NCI-H187 treated with DMSO at 0.1 percent for 48 hours (cell line): ENCODE measurements around the gene KCTD5.
"Not testable (repeated sequence)": the region's sequence is repeated elsewhere in the genome, so short reads cannot be mapped to it uniquely, and the experiment has no call there.

ENCODE experiments used
- DNase-seq: peaks from one replicate; lab custom pipeline; 2025; lab: John Stamatoyannopoulos, UW

KCTD5 gene

DNA sequence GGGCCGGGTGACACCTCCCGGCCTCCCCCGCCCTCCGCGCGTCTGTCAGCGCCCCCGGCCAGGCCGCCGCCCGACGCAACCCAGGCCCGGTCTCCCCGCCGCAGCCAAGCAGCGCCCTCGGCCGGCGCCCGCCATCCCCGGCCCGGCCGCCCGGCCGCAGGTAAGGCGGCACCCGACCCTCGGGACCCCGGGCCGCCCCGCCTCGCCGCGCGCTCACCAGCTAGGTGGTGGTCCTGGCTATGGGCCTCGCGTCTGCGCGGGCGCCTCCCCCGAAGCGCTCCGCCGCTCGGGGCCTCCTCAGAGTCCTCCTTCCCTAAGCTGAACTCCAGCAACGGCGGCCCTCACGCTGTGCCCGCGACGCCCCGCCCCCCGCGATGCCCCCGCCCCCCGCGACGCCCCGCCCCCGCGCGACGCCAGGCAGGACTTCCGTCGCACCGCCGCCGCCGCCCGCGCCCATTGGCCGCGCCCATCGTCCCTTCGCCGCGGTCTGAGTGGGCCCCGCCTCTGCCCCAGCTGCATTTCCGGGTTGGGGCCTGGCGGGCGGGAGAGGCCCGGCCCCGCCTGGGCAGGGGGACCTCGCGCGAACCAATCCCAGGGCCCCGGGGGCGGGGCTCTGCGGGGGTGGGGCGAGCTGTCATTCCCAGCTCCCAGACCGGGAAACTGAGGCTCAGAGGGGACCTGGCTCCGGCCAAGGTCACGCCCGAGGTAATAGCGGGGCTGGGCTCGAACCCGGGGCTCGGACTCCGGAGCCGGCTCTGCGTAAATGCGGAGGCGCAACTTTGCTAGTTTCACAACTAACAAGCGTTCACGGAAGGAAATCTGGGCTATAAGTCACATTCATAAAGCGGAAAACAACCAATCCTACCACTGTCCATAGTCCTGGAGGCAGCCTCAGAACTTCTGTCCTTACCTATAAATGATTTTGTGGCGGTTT, 9.0 kb upstream of the KCTD5 start:
- DNase-seq = peak; percentile 87

DNA sequence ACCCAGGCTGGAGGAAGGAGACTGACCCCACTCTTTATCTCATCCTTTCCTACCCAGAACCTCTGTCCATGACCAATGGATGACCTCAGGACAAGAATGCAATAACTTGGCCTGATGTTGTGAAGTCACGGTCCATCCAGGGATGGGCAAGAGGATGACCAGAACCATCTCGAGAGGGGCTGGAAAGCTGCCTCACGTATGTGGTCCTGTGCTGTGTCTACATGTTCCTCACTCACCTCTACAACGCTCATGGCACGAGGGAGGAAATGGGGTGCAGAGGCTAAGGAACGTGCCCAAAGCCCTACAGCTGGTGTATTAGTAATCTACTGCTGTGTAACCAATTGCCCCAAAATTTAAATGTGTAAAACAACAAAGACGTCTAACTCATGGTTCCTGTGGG, 7.3 kb upstream of the KCTD5 start:
- no peak for DNase-seq

DNA sequence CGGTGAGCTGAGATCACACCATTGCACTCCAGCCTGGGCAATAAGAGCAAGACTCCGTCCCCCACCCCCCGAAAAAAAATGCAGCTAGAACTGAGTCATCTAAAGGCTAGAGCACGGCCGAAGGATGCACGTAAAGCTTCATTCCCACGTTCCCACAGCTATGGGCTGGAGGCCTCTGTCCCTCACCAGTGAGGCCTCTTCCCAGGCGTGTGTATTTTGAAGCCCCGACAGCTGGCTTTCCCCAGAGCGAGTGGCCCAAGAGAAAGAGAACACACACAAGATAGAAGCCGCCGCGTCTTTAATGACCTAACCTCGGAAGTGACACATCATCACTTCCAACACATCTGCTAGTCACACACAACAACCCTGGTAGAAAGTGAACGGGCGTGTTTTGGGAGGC, 6.6 kb upstream of the KCTD5 start:
- DNase-seq = no peak

DNA sequence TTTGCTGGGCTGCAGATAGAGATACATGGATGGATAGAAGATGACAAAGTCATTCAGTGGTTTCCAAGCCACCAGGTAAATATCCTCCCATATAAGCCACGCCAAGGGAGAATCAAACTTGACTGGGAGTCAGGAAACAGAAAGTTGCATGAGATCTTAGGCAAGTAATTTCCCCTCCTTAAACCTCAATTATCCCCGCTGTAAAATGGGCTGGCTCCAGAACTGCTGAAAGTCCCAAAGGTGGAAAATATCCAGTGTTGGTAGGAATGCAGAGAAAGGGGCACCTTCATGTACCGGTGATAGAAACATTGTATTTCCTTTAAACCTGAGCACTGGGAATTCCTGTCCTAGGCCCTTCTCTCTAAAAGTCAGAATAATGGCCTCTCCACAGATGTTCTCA, 5.4 kb upstream of the KCTD5 start:
- DNase-seq = not testable (repeated sequence)

DNA sequence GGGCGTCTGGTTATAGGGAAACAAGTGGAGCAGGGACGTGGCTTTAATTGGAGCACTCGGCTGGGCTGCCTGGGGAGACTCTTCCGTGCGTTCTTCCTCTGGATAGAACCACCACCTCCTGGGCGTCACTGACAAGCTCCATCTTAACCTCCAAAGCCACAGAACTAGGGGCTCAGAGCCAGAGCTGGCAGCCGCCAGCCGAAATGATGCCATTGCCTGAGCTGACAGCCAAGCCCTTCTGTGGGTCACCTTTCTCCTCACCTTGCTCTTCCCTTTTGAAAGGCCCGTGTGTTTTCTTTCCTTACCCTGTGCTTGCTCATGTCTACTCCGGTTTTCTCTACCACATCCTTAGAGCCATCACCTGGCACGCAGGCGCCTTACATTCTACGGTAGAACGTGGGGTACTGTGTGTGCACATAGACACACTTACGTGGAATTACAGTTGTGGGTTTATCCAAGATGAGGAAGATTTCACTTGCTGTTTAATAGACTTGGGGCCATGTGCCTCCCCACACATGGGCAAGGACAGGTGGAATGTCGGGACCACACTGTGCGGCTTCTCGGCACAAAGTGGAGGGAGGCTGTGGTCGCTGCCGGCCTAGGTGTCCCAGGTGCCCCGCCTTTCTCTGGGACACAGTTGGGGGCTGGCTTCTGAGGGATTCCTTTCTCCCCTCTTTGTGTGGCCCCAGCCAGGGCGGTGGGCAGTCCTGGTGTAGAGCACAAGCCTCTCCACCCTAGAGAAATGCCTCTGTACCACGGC, 3.9 kb upstream of the KCTD5 start:
- DNase-seq = not testable (repeated sequence)

DNA sequence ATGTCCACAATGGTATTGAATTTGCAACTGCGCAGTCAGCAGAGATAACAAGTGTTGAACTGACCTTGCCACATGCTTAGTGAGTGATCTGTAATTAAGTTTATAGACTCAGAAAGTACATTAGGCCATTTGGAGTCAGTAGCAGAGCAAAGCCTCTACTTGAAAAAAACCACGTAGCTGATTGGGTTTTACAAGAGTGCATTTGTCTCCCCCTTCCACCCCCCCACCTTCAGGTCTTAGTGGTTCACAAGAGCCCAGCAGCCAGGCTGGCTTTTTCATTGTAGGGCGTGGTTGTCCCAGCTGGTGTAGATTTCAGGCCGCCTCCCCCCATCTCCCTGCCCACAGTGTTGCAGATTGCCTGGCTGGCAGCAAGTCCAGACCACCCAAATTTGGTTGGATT, 2.4 kb upstream of the KCTD5 start:
- DNase-seq = peak; percentile 29

DNA sequence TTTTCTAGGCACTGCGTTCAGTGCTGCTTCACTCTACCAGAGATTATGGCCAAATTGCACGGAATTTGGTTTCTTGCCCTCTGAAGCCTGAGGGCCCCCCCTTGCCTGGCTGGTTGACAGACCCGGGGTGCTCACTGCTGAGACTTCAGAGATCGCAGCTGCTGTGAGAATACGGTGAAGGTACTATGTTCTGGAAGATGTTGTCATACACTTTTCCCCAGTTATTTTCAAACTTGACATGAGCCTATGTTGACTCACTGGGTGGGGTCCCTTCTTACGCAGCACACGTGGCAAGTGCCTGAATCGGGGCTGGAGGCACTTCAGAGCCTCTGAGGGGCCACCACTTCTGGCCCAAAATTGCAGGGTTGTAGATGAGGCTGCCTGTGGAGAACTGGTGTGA, 2.0 kb upstream of the KCTD5 start:
- not testable (repeated sequence) for DNase-seq

DNA sequence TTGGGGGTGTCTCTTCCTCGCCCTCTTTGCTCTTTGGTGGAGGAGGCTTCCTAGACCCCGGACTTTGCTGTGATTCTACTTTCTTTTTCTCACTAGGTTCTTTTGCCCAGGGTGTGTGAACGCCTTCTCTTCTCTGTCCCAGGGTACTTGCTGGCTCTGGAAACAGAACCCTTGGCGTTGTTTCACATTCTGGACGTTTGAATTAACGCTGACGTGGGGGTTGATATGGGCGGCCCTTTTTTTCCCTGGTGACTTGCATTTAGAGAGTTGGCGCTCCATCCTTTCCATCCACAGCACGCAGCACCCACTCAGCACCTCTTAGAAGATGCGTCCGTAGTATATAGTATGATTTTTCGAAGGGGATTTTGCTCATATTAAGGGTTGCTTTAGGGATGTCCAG, 718 bp downstream of the KCTD5 start:
- DNase-seq = not testable (repeated sequence)

DNA sequence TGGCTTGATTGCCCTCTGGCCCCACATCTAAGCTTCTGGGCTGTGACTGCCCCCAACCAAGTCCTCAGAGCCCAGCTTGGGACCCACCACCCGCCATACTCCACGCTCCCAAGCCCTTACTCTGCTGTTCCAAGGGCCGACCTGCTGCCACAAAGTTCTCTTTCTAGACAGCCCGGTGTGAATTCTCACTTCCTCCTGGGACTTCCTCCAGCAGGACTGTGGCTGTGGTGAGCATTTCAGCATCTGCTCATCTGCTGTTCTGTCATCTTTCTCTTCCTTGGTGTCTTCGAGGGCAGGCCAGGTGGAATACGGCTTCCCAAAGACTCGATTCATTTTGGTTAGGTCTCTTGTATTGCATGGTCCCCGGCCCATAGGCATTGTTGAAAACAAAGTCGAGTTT, 3.8 kb downstream of the KCTD5 start:
- DNase-seq = not testable (repeated sequence)

DNA sequence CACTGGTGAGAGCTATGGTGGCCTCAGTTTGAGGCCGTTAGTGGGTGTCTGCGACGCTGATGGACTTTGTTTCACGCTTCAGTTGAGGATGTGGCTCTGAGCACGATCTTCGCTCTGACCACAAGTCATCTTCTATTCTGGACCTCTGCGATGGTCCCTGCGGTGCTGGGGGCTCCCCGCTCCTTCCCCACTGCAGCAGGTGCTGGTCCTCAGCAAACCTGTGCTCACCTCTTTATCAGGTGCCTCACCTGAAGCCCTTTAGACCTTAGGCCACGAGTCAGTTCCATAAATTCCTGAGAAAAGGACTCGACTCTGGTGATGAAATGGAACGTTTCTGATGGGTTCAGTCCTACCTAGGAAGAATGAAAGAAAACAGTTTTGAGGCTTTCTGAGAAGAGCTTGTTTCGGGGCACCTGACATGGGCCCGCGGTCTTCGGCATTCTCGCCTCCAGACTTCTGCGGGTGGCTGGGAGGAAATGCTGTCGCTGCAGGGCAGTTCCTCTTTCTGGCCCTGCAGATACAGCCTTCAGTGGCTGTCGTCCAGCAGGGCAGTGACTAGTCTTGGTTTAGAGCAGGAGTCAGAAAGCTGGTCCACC, 4.7 kb downstream of the KCTD5 start:
- no peak for DNase-seq

DNA sequence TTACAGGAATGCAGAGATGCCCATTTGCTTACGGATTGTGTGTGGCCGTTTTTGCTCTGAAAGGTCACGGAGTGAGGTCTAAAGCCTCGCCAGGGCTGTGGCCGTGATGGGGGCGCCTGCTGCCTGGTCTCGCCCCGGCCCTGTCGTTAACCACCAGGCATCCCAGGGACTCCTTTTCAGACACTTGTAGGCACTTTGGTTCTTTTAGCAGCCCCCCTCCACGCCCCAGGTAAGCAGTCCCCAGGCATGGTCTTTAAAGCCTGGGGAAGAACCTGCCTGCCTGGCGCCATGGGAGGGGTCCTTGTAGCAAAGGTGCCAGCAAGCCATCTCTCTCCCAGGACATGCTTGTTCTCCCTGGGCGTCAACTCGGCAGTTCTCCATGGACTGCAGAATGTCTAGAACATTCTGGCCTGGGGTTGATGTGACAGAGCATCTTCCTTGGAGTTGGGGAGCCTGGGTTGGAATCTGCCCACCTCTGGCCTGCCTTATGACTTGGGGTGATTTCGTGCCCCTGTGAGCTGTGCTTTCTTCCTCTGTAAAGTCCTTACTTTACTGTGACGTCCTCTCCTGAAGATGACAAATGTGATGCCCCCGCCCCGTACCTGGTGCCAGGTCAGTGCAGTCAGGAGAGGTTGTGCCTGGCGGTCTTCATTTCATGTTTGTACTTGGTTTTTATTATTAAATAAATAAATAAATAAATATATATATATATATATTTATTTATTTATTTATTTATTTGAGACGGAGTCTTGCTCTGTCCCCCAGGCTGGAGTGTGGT, 5.4 kb downstream of the KCTD5 start:
- DNase-seq = no peak

DNA sequence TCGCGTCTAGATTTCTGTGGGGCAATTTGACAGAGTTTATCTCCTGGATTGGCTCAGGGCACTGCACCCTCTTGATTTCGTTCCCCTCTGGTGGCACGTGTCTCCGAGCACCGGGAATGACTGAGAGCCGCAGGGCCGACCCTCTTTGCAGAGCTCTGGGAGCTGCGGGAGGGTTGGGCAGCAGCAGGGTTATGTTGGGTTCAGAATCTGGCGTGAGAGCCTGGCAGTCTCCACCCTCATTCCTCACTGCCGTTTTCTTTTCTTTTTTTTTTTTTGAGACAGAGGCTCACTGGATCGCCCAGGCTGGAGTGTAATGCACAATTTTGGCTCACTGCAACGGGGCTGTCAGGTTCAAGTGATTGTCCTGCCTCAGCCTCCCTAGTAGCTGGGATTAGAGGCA, 7.1 kb downstream of the KCTD5 start:
- not testable (repeated sequence) for DNase-seq

DNA sequence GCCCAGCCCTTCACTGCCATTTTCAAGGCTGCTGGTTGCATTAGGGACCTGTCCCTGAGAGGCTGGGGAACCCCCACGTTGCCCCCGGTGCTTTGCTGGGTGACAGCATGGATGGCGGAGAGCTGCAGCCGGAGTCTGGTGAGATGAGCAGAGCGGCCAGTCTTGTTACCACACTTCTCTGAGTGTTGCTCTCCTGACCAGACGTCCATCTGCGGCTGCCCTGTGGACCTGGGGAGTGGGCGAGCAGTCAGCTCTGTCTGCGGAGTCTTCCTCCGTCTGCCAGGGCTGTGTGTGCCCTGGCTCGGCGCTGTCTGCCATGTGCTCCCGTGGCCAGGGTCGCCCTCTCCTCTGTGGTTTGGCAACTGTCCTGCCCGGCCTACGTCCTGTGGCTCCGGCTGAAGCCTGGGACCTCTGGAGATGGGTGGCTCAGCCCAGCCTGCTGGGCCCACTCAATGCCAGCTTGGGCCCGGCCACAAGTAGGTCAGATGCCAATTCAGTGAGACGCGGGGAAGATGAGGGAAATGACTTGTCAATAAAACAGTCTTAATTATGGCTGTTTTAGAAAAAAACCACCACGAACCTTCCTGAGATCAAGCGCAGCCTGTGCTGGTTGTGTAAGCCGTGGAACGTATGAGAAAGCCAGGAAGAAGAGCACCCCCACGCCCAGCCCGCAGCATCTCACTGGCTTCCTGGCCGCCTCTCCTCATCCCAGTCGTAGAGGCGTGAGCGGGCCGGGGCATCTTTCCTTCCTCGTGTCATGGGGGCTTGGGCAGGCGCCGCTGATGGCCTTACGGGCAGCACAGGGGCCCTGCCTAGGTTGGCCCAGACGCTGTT, 7.9 kb downstream of the KCTD5 start:
- no peak for DNase-seq

DNA sequence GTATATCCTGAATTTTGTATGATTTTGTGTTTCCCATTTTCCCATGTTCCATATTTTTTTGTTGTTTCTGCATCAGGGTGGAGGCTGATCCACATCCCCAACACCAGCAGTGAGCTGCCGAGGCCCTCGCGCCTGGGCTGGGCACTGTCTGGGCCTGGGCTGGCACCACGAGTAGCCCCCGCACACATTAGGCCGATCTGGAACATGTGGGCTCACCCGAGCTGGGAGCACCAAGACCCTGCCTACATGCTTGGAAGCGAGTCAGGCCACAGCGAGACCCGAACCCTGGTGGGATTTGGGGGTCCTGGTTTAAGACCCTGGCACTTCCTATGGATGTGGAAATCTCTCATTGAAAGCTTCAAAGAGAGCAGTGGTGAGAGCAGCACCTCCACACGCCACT, 8.5 kb downstream of the KCTD5 start:
- no peak for DNase-seq

DNA sequence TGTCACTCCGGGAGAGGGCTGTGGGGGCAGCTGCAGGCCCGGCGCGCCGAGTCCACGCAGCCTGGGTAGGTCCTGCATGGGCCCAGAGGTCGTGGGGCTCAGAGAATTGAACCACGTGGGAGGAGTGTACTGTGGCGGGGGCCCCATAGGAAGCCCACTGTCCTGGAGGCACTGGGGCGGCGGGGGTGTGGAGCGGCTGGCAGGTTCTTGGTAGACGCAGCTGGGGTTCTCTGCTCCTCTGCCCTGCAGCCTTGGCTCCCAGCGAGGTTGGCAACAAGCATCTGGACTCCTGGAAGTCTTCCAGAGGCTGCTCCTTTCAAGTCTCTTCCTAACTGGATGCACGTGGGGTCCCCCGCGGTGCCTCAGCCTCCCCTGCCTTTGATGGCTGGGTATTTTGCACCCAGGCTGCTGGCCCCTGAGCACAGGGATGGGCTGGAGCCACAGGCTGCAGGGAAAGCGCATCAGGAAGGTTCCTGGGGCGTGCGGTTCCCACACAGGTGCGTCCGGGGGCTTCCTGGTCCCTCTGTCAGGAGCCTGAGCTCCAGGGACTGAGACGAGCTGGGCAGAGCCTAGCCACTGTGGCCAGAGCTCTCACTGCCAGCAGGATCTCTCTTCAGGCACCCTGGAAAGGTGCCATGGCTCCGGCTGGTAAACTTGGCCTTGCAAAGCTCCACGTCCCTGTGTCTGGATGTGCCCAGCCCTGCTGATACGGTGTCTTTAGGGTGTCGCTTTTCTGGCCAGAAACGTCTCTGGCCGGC, 9.3 kb downstream of the KCTD5 start:
- DNase-seq = no peak

DNA sequence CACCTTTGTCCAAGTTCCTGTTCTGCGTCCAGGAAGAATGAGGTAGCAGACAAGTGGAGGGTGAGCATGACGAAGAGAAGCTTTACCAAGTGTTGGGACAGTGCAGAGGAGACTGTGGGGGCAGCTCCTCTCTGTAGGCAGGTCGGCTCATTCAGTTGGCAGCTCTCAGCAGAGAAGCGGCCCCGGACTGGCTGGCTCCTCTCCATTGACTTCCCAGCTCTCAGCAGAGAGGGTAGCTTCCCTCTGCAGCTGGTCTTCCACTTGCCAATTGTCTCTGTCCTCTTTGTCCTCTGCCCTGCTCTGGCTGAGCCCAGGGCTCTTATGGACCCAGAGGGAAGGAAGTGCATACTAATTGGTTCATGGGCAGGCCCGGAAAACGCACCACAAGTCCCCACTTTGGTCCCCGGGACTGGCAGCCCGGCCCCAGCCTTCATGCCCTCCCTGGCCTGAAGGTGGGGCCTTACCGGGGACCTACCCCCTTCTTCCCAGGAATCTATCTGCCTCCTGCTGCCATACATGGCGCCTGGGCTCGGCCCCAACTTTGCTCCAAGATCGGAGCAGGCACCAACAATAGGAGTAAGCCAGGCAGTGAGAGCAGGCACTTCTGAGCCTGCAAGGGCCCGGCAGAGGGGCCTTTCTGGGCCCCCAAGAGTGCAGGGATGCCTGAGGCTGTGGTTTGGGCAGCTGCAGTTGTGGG, 10.1 kb downstream of the KCTD5 start:
- DNase-seq = no peak

DNA sequence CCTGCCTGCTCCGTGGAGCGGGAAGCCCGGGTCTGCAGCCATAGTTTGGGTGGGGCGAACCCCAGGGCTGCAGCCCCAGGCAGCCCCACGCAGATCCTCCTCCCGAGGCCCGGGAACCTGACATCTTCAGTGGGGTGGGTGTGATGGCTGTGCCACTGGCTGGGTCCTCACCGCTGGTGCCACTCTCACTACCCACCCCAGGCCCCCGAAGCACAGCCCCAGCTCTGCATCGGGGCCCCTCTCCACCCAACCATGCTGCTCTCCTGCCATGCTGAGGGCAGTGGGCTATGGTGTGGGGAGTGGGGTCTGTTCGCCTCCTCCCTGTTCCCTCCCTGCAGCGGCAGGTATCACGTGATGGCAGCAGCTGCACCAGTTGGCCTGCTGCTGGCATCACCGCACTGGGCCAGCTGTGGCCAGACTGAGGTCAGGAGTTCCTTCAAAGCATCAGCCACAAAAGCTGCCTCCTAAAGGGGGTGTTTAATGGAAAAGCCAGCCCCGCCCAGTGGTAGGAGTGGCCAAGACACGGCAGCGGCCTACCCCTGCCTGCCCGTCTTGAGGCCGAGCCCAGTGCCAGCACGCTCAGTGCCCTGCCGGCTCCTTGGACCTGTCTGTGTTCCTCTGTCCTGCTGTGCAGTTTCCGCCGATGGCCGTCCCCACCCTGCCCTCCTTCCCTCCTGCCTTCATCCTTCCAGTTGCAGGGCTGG, 10.8 kb downstream of the KCTD5 start:
- no peak for DNase-seq

DNA sequence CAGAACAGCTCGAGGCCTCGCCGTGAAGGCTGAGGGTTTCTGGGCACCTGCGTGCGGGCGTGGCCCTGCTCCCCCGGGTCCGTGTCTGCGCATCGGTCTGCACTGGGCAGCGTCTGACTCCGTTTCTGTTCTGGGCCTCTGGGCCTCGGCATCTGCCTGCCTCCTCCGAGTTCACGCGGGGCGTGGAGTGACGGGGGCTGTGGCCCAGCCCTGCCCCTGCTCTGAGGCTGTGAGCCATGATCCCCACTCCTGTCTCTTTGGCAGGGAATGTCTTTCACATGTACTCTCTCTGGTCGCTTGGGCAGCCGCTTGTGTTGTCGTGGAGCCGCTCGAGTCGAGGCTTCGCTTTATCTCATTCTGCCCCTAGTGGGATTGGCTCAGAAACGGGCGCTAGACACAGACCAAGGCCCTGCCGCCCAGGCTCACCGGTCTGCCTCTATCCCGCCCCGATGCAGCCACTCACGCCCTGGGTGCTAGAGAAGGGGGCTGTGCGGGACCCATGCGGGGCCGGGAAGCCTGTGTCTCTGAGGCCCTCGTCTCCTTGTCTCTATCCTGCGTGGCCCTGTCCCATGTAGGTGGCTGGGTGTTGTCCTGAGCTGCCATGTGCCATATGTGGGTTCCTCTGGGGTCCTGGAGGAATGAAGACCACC, 14.4 kb downstream of the KCTD5 start:
- not testable (repeated sequence) for DNase-seq
